ENCODE data around the gene SCYGR1. TPM values are rescaled to one million over a fixed set of nuclear protein-coding genes. Genes with fewer than 3 reads are reported as not detected.

The SCYGR1 gene
- total RNA-seq, 1 donor from 2014 or later = not detected

- DNase-seq = no peak
- intact Hi-C loops (cut with micrococcal nuclease) = no loop called here
These were observed 47.6 kb downstream of the SCYGR1 start for GRCh38 chr2:227340106-227340505.

DNA sequence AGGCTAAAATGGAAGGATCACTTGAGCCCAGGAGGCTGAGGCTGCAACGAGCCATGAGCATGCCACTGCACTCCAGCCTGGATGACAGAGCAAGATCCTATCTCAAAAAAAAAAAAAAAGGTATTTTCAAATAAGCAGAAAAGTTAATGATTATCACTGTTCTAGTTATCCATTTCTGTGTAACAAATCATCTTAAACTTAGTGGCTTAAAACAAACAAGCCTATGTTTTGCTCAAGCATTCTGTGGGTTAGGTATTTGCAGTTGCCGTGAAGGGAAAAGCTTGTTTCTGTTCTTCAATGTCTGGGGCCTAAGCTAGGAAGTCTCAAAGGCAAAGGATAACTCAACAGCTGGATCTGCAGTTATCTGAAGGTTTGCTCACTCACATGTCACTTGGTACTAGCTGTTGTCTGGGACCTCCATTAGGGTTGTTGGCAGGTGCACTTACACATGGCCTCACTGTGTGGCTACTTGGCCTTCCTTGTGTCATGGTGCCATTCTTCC is 48.6 kb downstream of the SCYGR1 start:
- intact Hi-C loops (cut with micrococcal nuclease) = no loop called here
- ATAC-seq (no peak), DNase-seq (no peak)

More at GRCh38 chr2:227340106-227340505, 47.6 kb downstream of the SCYGR1 start:
- ATAC-seq = no peak

Other genes starting within 250 kb of the SCYGR1 start
- gene COL4A4, start 223.7 kb downstream of the SCYGR1 start, total RNA-seq = 9.8 TPM
- 4.5 TPM for gene COL4A3, start 223.3 kb downstream of the SCYGR1 start, total RNA-seq
- gene MFF, start 62.7 kb downstream of the SCYGR1 start, total RNA-seq = 101 TPM
- gene TM4SF20, start 8.6 kb downstream of the SCYGR1 start, total RNA-seq = not detected
- 55.2 TPM for gene AGFG1, start 84.2 kb upstream of the SCYGR1 start, total RNA-seq
- not detected for gene SCYGR2, start 210.9 kb upstream of the SCYGR1 start, total RNA-seq
- gene SCYGR3, start 226.9 kb upstream of the SCYGR1 start, total RNA-seq = not detected
- not detected for gene SCYGR4, start 229.5 kb upstream of the SCYGR1 start, total RNA-seq